ENCODE results near the gene TUBAL3. TPM values are rescaled to one million over a fixed set of nuclear protein-coding genes. Genes with fewer than 3 reads are reported as not detected.

Gene TUBAL3
- total and polyA plus RNA-seq, 2 of the 4 experiments (the other 2 are of a cell fraction) = not detected

DNA sequence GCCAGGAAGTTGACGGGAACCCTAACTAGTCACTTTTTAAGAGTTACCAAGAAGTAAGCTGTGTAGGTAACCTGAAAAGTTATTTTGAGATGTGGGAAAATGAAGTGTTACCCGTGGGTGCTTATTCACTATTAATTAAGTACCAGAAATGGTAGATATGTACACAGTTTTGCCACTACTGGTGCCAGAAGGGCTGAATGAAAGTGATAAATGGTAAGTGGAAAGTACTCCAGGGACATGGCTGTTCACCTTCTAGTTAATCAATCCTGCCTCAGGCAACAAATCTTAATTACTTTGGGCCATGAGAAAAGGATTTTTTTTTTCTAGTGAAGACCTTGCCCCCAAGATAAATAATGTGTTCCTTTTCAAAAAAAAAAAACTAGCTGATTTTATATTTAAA lies 23.5 kb upstream of the TUBAL3 start:
- H2BK20ac ChIP-seq (ENCODE audit: low read depth, low read length) = no peak overlapping the region
- H3K4ac ChIP-seq (ENCODE audit: low read depth, low read length) = no peak overlapping the region
- peaks cover 16 to 32% of the 10 kb centered on the region in 2 experiments; a peak in 3 of 4 replicates for H3K79me1 ChIP-seq (ENCODE audit: low read depth in 1 of 2, low read length in 2 of 2)
- H3K27ac ChIP-seq (ENCODE audit: insufficient read depth, low read length) = no peak overlapping the region
- no peaks in the 10 kb centered on the region for H4K20me1 ChIP-seq (ENCODE audit: insufficient read depth, low read length)
- peaks cover 3% of the 10 kb centered on the region for H3K4me1 ChIP-seq (ENCODE audit: control insufficient read depth, insufficient read depth, low read length)
- TF ChIP-seq FOS (IDR thresholded peaks at IDR 0.05; ENCODE audit: low read depth, low read length) (no peak), MAFK (IDR thresholded peaks at IDR 0.05; ENCODE audit: low read depth, low read length) (no peak), CHD1 (IDR thresholded peaks at IDR 0.05; ENCODE audit: low read depth, low read length) (no peak), BHLHE40 (IDR thresholded peaks at IDR 0.05; ENCODE audit: low read depth, low read length) (no peak), RFX5 (IDR thresholded peaks at IDR 0.05; ENCODE audit: low read depth, low read length) (no peak), RAD21 (IDR thresholded peaks at IDR 0.05; ENCODE audit: low read length) (no peak), RCOR1 (IDR thresholded peaks at IDR 0.05; ENCODE audit: insufficient replicate concordance, low read length) (no peak), CEBPB (IDR thresholded peaks at IDR 0.05; ENCODE audit: low read depth, low read length) (no peak), NFE2L2 (IDR thresholded peaks at IDR 0.05; ENCODE audit: low read depth, low read length) (no peak), SMC3 (IDR thresholded peaks at IDR 0.05; ENCODE audit: low read depth, low read length) (no peak), MAZ (IDR thresholded peaks at IDR 0.05; ENCODE audit: borderline replicate concordance, low read depth, low read length) (no peak), MXI1 (IDR thresholded peaks at IDR 0.05; ENCODE audit: borderline replicate concordance, low read depth, low read length) (no peak)
- TF ChIP-seq, protein P1, sequence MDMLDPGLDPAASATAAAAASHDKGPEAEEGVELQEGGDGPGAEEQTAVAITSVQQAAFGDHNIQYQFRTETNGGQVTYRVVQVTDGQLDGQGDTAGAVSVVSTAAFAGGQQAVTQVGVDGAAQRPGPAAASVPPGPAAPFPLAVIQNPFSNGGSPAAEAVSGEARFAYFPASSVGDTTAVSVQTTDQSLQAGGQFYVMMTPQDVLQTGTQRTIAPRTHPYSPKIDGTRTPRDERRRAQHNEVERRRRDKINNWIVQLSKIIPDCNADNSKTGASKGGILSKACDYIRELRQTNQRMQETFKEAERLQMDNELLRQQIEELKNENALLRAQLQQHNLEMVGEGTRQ (IDR thresholded peaks at IDR 0.05; ENCODE audit: low read depth, low read length) = no peak
- TF ChIP-seq, protein P2, sequence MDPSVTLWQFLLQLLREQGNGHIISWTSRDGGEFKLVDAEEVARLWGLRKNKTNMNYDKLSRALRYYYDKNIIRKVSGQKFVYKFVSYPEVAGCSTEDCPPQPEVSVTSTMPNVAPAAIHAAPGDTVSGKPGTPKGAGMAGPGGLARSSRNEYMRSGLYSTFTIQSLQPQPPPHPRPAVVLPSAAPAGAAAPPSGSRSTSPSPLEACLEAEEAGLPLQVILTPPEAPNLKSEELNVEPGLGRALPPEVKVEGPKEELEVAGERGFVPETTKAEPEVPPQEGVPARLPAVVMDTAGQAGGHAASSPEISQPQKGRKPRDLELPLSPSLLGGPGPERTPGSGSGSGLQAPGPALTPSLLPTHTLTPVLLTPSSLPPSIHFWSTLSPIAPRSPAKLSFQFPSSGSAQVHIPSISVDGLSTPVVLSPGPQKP (IDR thresholded peaks at IDR 0.05; ENCODE audit: borderline replicate concordance, low read depth, low read length) = no peak
- TF ChIP-seq, protein P3, sequence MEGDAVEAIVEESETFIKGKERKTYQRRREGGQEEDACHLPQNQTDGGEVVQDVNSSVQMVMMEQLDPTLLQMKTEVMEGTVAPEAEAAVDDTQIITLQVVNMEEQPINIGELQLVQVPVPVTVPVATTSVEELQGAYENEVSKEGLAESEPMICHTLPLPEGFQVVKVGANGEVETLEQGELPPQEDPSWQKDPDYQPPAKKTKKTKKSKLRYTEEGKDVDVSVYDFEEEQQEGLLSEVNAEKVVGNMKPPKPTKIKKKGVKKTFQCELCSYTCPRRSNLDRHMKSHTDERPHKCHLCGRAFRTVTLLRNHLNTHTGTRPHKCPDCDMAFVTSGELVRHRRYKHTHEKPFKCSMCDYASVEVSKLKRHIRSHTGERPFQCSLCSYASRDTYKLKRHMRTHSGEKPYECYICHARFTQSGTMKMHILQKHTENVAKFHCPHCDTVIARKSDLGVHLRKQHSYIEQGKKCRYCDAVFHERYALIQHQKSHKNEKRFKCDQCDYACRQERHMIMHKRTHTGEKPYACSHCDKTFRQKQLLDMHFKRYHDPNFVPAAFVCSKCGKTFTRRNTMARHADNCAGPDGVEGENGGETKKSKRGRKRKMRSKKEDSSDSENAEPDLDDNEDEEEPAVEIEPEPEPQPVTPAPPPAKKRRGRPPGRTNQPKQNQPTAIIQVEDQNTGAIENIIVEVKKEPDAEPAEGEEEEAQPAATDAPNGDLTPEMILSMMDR (conservative IDR thresholded peaks at IDR 0.05; ENCODE audit: low read depth, low read length) = no peak
- H3K14ac ChIP-seq (replicated peaks; ENCODE audit: low read depth, low read length) = peak overlapping the region; percentile 40; the same call in 1 of the 2 replicates
- BruUV-seq (replicated peaks) = no TSS peak
- H2AK9ac ChIP-seq (replicated peaks; ENCODE audit: low read depth, low read length, poor library complexity) = no peak overlapping the region
- H3K9me1 ChIP-seq (ENCODE audit: insufficient read depth, low read length) = no peaks in the 10 kb centered on the region
- H3K36me3 ChIP-seq (ENCODE audit: control insufficient read depth, insufficient read depth, low read length) = no peaks in the 10 kb centered on the region
- H2AFZ ChIP-seq (replicated peaks; ENCODE audit: low read length, poor library complexity) = no peak overlapping the region
- no peak overlapping the region for H3K9ac ChIP-seq (ENCODE audit: low read depth, low read length)
- no peak overlapping the region for H4K91ac ChIP-seq (ENCODE audit: insufficient read depth, low read depth, low read length)
- in situ Hi-C loops (cut with MboI; ENCODE audit: low sequenced_read_pairs) = no loop called here
- ChIA-PET CTCF (interaction anchor here (0.7 to 1.8 kb wide), 2 partner anchors 9 to 15 kb away, joined by 3 to 6 read pairs; no protein-coding TSS in a partner anchor), POLR2A (ENCODE audit: unreplicated experiment) (no interaction called here)
- no peak overlapping the region for H3K4me2 ChIP-seq (ENCODE audit: low read depth, low read length)
- dilution Hi-C loops (cut with HindIII; ENCODE audit: low sequenced_read_pairs, unreplicated experiment) = no loop called here
- H3K9me3 ChIP-seq (ENCODE audit: control insufficient read depth, insufficient read depth, low read length) = no peaks in the 10 kb centered on the region; the same call in 1 of the 2 replicates
- H2BK5ac ChIP-seq (ENCODE audit: low read depth, low read length, poor library complexity, severe bottlenecking) = no peak overlapping the region
- H3K4me3 ChIP-seq (ENCODE audit: insufficient read depth, low read depth, low read length) = no peak overlapping the region
- peak overlapping the region; percentile 56 for H3K23ac ChIP-seq (ENCODE audit: low read depth, low read length)
- no peak overlapping the region for H3K18ac ChIP-seq (ENCODE audit: low read depth, low read length)
- intact Hi-C loops (cut with micrococcal nuclease) = no loop called here
- H3K56ac ChIP-seq (ENCODE audit: extremely low read depth, insufficient read depth, low read length) = no peak overlapping the region
- no peak overlapping the region for H2AK5ac ChIP-seq (ENCODE audit: low read depth, low read length)
- H4K5ac ChIP-seq (ENCODE audit: low read depth, low read length) = no peak overlapping the region; the same call in 1 of the 2 replicates
- no peaks in the 10 kb centered on the region for H3K27me3 ChIP-seq (ENCODE audit: control insufficient read depth, insufficient read depth, low read length)
- WGBS, 2 experiments (ENCODE audit: extremely low coverage in 2 of 2, insufficient read length in 1 of 2) = no CpG with 5 or more reads among the region's 2 CpGs
- ATAC-seq (ENCODE audit: low read depth) (no peak), DNase-seq (no peak)
- peak overlapping the region in 1 of 2 experiments; percentile 33; a peak in 1 of 4 replicates for H4K8ac ChIP-seq (ENCODE audit: low read depth in 2 of 2, low read length in 2 of 2)
- no peak overlapping the region for H2BK120ac ChIP-seq (ENCODE audit: low read depth, low read length)
- H2BK15ac ChIP-seq (ENCODE audit: low read depth, low read length) = no peak overlapping the region
